Measurements from ENCODE around the gene NLRP3. TPM values are rescaled to one million over a fixed set of nuclear protein-coding genes. Genes with fewer than 3 reads are reported as not detected.

The NLRP3 gene
- total and polyA plus RNA-seq, 8 donors: 0.09 to 3.8 (median 0.52) TPM

- ATAC-seq (peak in 1 of 4 donors; percentile 26), FAIRE-seq (no peak), DNase-seq (no peak)
- TF ChIP-seq CTCF (IDR thresholded peaks at IDR 0.05): no peak
- H3K9me3 ChIP-seq: no peaks in the 10 kb centered on the region
- no peak overlapping the region for H3K27ac ChIP-seq
- 70 to 74% methylated on average over 7 of the region's 7 CpGs for WGBS, 2 donors
- intact Hi-C loops (cut with DNase I): no loop called here
- H3K4me1 ChIP-seq: no peaks in the 10 kb centered on the region
- H3K27me3 ChIP-seq: no peaks in the 10 kb centered on the region
- no peaks in the 10 kb centered on the region for H3K36me3 ChIP-seq
- H3K4me3 ChIP-seq: no peak overlapping the region
These were observed 13.8 kb upstream of the NLRP3 start for GRCh38 chr1:247402120-247402675.

GRCh38 chr1:247406014-247406656 lies 9.8 kb upstream of the NLRP3 start:
- no peaks in the 10 kb centered on the region for H3K4me1 ChIP-seq
- H3K36me3 ChIP-seq: no peaks in the 10 kb centered on the region
- FAIRE-seq (no peak), ATAC-seq (no peak), DNase-seq (no peak)
- H3K27ac ChIP-seq: no peak overlapping the region
- intact Hi-C loops (cut with DNase I): no loop called here
- 76 to 80% methylated on average over 28 to 29 of the region's 40 CpGs for WGBS, 2 donors
- H3K4me3 ChIP-seq: no peak overlapping the region
- H3K27me3 ChIP-seq: no peaks in the 10 kb centered on the region
- H3K9me3 ChIP-seq: no peaks in the 10 kb centered on the region
- TF ChIP-seq CTCF (IDR thresholded peaks at IDR 0.05): no peak

GRCh38 chr1:247407180-247407616 lies 8.8 kb upstream of the NLRP3 start:
- ATAC-seq: peak in 3 of 4 donors; percentile 14 to 70 (median 33)
- FAIRE-seq: no peak
- Histone ChIP-seq H3K27me3 (no peaks in the 10 kb centered on the region), H3K9me3 (no peaks in the 10 kb centered on the region), H3K36me3 (no peaks in the 10 kb centered on the region), H3K4me3 (no peak overlapping the region), H3K4me1 (no peaks in the 10 kb centered on the region), H3K27ac (no peak overlapping the region)
- 58 to 68% methylated on average over 10 of the region's 10 CpGs for WGBS, 2 donors
- intact Hi-C loops (cut with DNase I): no loop called here
- no peak for DNase-seq
- TF ChIP-seq CTCF (IDR thresholded peaks at IDR 0.05): no peak

GRCh38 chr1:247408100-247408499 lies 7.9 kb upstream of the NLRP3 start:
- H3K36me3 ChIP-seq: no peaks in the 10 kb centered on the region
- no peak for TF ChIP-seq CTCF (IDR thresholded peaks at IDR 0.05)
- no peaks in the 10 kb centered on the region for H3K4me1 ChIP-seq
- H3K27me3 ChIP-seq: no peaks in the 10 kb centered on the region
- H3K27ac ChIP-seq: no peak overlapping the region
- H3K4me3 ChIP-seq: no peak overlapping the region
- intact Hi-C loops (cut with DNase I): no loop called here
- no peaks in the 10 kb centered on the region for H3K9me3 ChIP-seq
- FAIRE-seq (no peak), ATAC-seq (no peak), DNase-seq (no peak)
- 66 to 73% methylated on average over 5 of the region's 5 CpGs for WGBS, 2 donors

- H3K27ac ChIP-seq: no peak overlapping the region
- WGBS, 2 donors: 62 to 78% methylated on average over 11 of the region's 11 CpGs
- ATAC-seq: no peak
- no peak for TF ChIP-seq CTCF (IDR thresholded peaks at IDR 0.05)
- no peaks in the 10 kb centered on the region for H3K27me3 ChIP-seq
- DNase-seq: no peak
- intact Hi-C loops (cut with DNase I): no loop called here
- no peaks in the 10 kb centered on the region for H3K4me1 ChIP-seq
- H3K9me3 ChIP-seq: no peaks in the 10 kb centered on the region
- H3K36me3 ChIP-seq: no peaks in the 10 kb centered on the region
- no peak for FAIRE-seq
- H3K4me3 ChIP-seq: no peak overlapping the region
These were observed 6.0 kb upstream of the NLRP3 start for GRCh38 chr1:247409869-247410544.

All from pancreas (tissue), 10 donors.